GM23338 (cell line): ENCODE data around the gene NR3C1.

ENCODE experiments used
- CREB1 ChIP-seq: fragments of 250-450 bp; sonication (Bioruptor Pico); IDR thresholded peaks from 2 replicates; pipeline ENCODE4 v1.5.0; 2020; ENCODE audit warnings: low read depth, mild to moderate bottlenecking, moderate library complexity
- CTCF ChIP-seq, 2 experiments: fragments of 200-600 bp in 1 of 2; sonication (generic) in 1 of 2; conservative IDR thresholded peaks; 2 replicates each; pipeline versions ENCODE4 v1.5.1 to v1.6.1; 2016 to 2017; ENCODE audit warnings: antibody characterized with exemption in 2 of 2, low read depth in 2 of 2, mild to moderate bottlenecking in 2 of 2, moderate library complexity in 1 of 2
- ETS1 ChIP-seq: IDR thresholded peaks from 2 replicates; pipeline ENCODE4 v1.6.1; 2016; ENCODE audit warnings: antibody characterized with exemption
- EZH2 ChIP-seq: fragments of 200-600 bp; sonication (generic); IDR thresholded peaks from one replicate; pipeline ENCODE4 v1.8.0; 2017; ENCODE audit warnings: antibody characterized with exemption, mild to moderate bottlenecking, low read depth; ENCODE audit not compliant: unreplicated experiment
- EZH2phosphoT487 ChIP-seq: fragments of 200-600 bp; sonication (generic); IDR thresholded peaks from one replicate; pipeline ENCODE4 v1.8.1; 2018; ENCODE audit warnings: antibody characterized with exemption; ENCODE audit not compliant: unreplicated experiment
- JUNB ChIP-seq: IDR thresholded peaks from one replicate; pipeline ENCODE4 v1.6.1; 2016; ENCODE audit warnings: antibody characterized with exemption; ENCODE audit not compliant: unreplicated experiment
- NANOG ChIP-seq: IDR thresholded peaks from 2 replicates; pipeline ENCODE4 v1.6.1; 2016; ENCODE audit warnings: antibody characterized with exemption, borderline replicate concordance
- POLR2AphosphoS5 ChIP-seq: IDR thresholded peaks from 2 replicates; pipeline ENCODE4 v1.6.1; 2016; ENCODE audit warnings: antibody characterized with exemption, low read depth
- REST ChIP-seq: IDR thresholded peaks from one replicate; pipeline ENCODE4 v1.6.1; 2018; ENCODE audit warnings: antibody characterized with exemption; ENCODE audit not compliant: unreplicated experiment
- STAT1 ChIP-seq: IDR thresholded peaks from one replicate; pipeline ENCODE4 v1.6.1; 2016; ENCODE audit warnings: antibody characterized with exemption; ENCODE audit not compliant: unreplicated experiment
- ZNF114 ChIP-seq: fragments of 250-450 bp; sonication (Bioruptor Pico); IDR thresholded peaks from 2 replicates; pipeline ENCODE4 v1.5.0; 2020; ENCODE audit warnings: mild to moderate bottlenecking, moderate library complexity
- ZNF331 ChIP-seq: fragments of 250-450 bp; sonication (Bioruptor Pico); IDR thresholded peaks from 2 replicates; pipeline ENCODE4 v1.5.0; 2020; ENCODE audit warnings: low read depth, mild to moderate bottlenecking, moderate library complexity
- ZNF462 ChIP-seq: fragments of 250-450 bp; sonication (Bioruptor Pico); IDR thresholded peaks from 2 replicates; pipeline ENCODE4 v1.5.0; 2020; ENCODE audit warnings: mild to moderate bottlenecking, moderate library complexity

- no peak for TF ChIP-seq CTCF (conservative IDR thresholded peaks at IDR 0.05; ENCODE audit: low read depth in 2 of 2)
- no peak for TF ChIP-seq EZH2phosphoT487
- TF ChIP-seq NANOG: no peak
- no peak for TF ChIP-seq EZH2
- no peak for TF ChIP-seq CREB1
- no peak for TF ChIP-seq POLR2AphosphoS5
- TF ChIP-seq ZNF331 (CRISPR knock-in tag): no peak
- no peak for TF ChIP-seq ETS1
- TF ChIP-seq JUNB: no peak
- TF ChIP-seq REST: no peak
- TF ChIP-seq ZNF114 (CRISPR knock-in tag): no peak
- TF ChIP-seq STAT1: no peak
- TF ChIP-seq ZNF462 (CRISPR knock-in tag): no peak
Measured at GRCh38 chr5:143328589-143329220, 74.8 kb downstream of the NR3C1 start.
